A549 (cell line): Measurements from ENCODE around the gene KCNK17.

ENCODE experiments used
- BHLHE40 ChIP-seq: IDR thresholded peaks from 2 replicates; pipeline ENCODE4 v1.6.1; 2012; ENCODE audit warnings: low read depth, low read length, inconsistent platforms
- CTCF ChIP-seq: fragments of >200 bp; sonication (Bioruptor Twin); formaldehyde crosslinking; IDR thresholded peaks from 3 replicates; pipeline ENCODE4 v1.5.1; 2016
- MAX ChIP-seq: IDR thresholded peaks from 2 replicates; pipeline ENCODE4 v1.6.1; 2012
- MAZ ChIP-seq: fragments of 150-350 bp; IDR thresholded peaks from 2 replicates; pipeline ENCODE4 v1.6.1; 2014; ENCODE audit warnings: antibody characterized with exemption, low read depth, low read length, borderline replicate concordance
- NFE2L2 ChIP-seq: fragments of 150-350 bp; conservative IDR thresholded peaks from 2 replicates; pipeline ENCODE4 v1.6.1; 2014; ENCODE audit warnings: low read length
- RAD21 ChIP-seq, 2 experiments: fragments of >200 bp in 1 of 2; sonication (Bioruptor Twin) in 1 of 2; formaldehyde crosslinking in 1 of 2; IDR thresholded peaks in 1 of 2; conservative IDR thresholded peaks in 1 of 2; 2 replicates in 1 of 2; 3 replicates in 1 of 2; pipeline ENCODE4 v1.6.1; 2012 to 2018; ENCODE audit warnings: inconsistent platforms in 1 of 2
- ZFP36 ChIP-seq: fragments of 450-650 bp; IDR thresholded peaks from 2 replicates; pipeline ENCODE4 v1.6.1; 2014; ENCODE audit warnings: borderline replicate concordance; ENCODE audit not compliant: partially characterized antibody
- TF ChIP-seq, protein P1 (sequence below): fragments of 200-600 bp; sonication (generic); IDR thresholded peaks from 2 replicates; pipeline ENCODE4 v1.6.1; 2016; ENCODE audit warnings: antibody characterized with exemption, mild to moderate bottlenecking, moderate library complexity

- TF ChIP-seq MAZ (no peak), CTCF (no peak), BHLHE40 (no peak), ZFP36 (no peak), NFE2L2 (no peak), RAD21 (conservative IDR thresholded peaks at IDR 0.05 in 1 of 2, IDR thresholded peaks at IDR 0.05 in 1 of 2) (no peak), MAX (no peak)
- TF ChIP-seq, protein P1, sequence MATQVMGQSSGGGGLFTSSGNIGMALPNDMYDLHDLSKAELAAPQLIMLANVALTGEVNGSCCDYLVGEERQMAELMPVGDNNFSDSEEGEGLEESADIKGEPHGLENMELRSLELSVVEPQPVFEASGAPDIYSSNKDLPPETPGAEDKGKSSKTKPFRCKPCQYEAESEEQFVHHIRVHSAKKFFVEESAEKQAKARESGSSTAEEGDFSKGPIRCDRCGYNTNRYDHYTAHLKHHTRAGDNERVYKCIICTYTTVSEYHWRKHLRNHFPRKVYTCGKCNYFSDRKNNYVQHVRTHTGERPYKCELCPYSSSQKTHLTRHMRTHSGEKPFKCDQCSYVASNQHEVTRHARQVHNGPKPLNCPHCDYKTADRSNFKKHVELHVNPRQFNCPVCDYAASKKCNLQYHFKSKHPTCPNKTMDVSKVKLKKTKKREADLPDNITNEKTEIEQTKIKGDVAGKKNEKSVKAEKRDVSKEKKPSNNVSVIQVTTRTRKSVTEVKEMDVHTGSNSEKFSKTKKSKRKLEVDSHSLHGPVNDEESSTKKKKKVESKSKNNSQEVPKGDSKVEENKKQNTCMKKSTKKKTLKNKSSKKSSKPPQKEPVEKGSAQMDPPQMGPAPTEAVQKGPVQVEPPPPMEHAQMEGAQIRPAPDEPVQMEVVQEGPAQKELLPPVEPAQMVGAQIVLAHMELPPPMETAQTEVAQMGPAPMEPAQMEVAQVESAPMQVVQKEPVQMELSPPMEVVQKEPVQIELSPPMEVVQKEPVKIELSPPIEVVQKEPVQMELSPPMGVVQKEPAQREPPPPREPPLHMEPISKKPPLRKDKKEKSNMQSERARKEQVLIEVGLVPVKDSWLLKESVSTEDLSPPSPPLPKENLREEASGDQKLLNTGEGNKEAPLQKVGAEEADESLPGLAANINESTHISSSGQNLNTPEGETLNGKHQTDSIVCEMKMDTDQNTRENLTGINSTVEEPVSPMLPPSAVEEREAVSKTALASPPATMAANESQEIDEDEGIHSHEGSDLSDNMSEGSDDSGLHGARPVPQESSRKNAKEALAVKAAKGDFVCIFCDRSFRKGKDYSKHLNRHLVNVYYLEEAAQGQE: no peak
These were observed 33.0 kb upstream of the KCNK17 start for GRCh38 chr6:39347206-39347605.
